T-helper 9 cell (primary cell): ENCODE results near the gene GRID1.
"Not testable (repeated sequence)": the region's sequence is repeated elsewhere in the genome, so short reads cannot be mapped to it uniquely, and the experiment has no call there.

ENCODE experiments used
- DNase-seq: peaks from one replicate; pipeline ENCODE4 v3.0.0-alpha.2; 2020

GRID1 gene

DNA sequence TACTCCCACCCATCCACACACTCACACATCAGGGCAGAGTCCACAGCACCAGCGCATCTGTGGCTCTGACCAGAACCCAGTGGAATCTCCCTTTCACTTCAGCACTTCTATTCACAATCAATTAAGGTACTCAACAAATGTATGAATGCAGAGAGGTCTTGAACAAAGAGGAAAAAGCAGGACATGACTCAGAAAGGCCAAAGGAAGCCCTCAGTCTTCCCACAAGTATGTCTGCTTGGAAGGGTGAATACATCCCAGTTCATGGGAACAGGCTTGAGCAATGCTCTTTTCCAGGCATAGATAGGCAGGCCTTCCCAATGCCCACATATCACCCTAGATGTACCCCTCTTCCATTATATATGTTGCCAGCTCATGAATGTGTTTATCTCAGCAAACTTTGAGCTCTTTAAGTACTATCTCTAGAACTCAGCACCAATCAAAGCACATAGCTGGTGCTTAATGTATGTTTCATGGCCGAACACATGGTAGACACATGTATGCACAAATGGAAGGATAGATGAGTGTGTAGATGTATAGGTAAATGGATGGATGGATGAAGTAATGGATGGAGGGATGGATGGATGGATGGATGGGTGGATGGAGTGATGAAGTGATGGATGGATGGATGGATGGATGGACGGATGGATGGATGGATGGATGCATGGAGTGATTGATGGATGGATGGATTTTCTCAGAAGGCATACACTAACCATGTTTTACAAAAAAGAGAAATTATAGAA lies 507.6 kb downstream of the GRID1 start:
- no peak for DNase-seq

DNA sequence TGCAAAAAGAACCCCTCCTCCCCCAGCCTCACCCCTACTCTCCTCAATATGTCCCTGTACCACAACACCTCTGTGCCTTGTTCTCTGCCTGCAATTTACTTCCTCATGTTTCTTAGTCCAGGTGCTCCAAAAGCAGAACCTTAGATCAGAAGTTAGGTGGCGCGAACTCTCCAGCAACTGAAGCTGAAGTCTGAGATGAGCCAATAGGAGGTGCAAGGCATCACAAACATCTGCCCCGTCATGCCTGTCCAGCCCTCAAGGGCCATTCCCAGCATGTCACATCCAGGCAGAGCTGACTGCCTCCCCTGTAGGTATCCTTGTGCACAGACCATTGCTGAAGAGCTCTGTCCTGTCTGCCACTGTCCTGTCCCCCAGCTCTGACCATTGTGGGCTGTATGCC lies 508.8 kb downstream of the GRID1 start:
- no peak for DNase-seq

DNA sequence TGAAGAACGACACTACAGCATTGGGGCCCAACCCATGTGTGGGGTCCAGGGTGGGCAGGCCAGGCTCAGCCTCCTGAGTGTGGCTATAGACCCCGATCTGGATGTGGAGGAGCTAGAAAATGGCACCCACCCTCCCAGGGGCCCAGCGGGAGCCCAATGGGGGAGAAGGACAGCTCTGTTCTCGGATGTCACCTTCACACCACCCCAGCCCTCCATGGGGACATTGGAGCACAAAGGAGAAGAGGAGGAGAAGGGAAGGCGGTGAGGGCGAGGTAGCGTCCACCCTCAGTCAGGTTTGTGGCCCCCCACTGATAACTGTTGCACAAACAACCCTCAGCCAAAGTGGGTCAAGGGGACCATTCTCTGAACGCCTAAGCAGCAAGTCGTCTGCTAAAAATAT lies 509.3 kb downstream of the GRID1 start:
- no peak for DNase-seq

DNA sequence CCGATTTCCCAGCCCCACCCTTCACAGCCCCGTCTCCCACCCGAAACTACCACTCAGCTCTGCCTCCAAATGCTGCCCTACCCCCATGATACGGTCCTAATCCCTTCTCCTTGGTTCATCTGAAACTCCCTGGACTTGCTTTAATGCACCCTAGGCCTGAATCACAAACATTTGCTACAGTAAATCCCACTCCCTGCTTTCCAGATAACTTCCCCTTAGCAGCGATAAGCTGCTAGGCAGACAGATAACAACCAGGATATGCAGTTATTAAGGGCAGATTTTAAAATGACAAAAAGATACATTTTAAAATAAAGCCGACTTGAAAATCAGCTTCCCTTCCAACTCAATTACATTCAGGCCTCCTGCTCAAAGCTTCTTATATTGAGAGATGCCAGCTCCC lies 514.7 kb downstream of the GRID1 start:
- DNase-seq = no peak

DNA sequence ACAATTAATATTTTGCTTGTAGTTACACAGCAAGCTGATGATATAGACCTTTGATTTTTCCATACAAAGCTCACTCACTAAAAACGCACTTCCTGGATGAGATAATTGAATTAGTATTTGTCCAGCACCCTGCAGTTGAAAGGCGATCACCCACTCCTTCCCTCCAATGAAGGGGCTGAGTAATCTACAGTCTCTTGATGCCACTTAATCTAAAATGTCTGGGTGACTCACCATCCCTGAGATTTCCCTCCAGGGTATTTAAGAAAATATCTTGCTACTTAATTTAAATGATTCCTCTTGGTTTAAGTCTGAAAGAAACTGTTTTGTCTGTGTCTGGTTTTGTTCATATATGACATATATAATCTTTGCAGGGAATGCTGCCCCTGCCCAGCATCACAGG lies 515.3 kb downstream of the GRID1 start:
- DNase-seq = no peak

DNA sequence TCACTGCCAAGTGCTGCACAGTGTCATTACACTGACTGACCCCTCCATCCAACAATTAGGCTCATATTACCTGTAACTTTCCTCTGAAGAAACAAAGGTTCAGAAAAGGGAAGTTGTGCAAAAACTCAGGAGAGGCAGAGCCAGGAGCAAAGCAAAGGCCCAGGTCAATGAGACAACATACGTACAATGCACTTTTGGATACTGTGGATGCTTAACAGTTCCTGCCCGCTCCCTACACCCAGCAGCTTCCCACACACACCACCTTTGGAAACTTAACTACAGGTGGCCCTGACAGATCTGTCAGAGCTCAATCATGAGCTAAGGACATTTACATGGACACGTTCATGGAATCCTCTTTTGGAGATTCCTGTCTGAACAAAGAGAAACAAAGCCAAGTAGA lies 515.9 kb downstream of the GRID1 start:
- DNase-seq = no peak

DNA sequence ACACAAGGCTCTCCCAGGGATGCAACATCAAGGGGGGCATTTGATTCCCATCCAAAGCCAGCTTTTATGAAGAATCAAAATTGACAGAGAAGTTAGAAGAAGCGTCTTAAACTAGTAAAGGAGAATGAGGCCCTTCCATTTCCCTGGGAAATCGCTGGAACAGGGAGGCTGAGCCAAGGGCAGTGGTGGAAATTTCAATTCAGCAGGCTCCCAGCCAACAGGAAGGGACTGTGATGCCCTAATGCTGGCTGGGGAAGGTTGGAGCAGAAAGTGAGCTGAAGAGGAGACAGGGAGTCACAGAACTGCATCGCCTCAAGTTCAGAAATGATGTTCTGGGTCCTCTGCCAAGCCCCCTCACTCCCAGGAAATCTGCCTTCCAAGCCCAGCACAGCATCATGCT lies 517.3 kb downstream of the GRID1 start:
- DNase-seq = no peak

DNA sequence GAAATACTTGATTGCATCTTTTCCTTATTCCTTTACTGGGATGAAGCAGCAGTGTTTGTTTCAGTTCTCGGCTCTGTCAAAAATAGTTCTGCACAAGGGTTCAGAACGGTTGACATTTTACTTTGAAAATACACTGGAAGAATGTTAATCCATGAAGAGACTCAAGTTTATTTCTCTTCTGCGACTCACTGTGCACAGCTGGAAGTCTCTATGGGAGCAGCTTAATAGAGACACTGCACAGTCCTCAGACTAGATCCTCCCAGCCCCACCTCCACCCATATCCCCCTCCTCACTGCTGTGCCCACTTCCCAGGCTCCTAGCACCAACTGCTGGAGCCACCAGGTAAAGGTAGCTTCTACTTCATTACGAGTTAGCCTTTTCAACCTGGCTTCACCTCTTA lies 517.8 kb downstream of the GRID1 start:
- DNase-seq = no peak

DNA sequence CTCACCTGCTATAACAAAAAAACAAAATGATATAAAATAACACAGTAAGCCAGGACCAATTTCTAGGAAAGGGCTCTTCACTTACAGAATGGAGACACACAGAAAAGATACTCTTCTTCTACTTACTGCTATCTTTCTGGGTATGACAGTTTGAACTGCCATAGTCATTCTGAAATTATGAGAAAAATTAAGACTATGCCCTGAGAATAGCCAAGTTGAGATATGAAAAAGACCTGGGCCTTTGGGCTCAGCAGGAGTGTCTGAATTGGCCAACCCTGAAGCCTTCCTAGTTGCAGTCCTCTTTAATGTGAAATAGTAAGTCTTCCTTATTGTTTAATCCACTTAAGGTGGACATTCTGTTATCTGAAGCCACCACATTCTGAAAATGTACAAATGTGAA lies 519.5 kb downstream of the GRID1 start:
- DNase-seq = no peak

DNA sequence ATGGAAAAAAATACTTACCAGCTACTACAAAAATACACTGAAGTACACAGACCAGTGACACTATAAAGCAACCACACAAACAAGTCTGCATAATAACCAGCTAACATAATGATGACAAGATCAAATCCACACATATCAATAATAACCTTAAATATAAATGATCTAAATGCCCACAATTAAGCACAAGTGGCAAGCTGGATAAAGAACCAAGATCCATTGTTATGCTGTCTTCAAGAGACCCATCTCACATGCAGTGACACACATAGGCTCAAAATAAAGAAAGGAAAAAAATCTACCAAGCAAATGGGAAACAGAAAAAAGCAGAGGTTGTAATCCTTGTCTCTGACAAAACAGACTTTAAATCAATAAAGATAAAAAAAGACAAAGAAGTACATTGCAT lies 527.9 kb downstream of the GRID1 start:
- DNase-seq = not testable (repeated sequence)

DNA sequence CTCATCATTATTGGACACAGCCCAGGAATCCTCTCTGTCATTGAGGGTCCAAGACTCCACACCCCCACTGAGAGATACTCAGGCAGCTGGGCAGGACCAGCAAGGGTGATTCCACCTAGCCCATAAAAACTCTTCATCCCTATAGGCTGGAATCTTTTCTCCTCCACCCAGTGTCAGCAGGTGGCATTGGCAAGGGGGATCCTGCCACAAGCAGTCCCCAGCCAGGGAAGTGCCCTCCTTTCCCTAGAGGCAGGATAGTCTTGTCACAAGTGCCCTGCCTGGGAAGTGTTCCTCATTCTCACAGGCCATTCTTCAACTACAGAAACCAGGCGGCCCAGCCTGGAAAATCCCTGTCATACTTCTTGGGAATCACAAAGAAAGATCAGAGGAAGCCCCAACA lies 533.6 kb downstream of the GRID1 start:
- no peak for DNase-seq

DNA sequence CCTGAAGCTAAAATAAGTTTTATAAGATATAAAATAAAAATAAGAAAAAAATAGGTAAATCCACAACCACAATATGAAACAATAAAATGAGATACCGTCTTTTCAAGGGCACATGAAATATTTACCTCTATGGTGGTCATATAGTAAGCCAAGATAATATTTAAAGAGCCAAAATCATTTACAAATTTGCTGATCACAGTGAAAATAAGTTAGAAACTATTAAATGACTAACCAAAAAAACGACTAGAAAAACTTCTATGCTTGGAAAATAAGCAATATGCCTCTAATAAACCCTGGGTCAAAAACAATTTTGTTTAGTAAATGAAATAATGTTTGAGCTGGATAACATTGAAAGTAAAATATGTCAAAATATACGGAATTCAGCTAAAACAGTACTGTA lies 535.2 kb downstream of the GRID1 start:
- DNase-seq = no peak

DNA sequence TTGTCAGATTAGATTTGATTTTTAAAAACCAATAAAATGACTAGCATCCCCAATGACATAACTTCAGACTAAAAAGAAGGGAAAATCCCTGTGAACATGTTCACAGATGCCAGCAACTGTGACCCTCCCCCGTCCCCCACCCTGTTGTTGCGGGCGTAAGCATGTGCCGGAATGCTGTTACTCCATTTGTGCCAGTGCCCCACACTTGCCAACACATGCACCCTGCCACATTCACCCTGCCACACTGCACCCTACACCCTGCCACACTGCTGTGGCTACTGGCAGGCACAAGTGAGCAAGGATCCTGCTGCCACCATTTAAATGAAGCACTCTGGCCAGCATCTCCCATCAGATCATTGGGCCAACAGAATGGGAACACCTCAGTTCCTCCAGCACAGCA lies 540.2 kb downstream of the GRID1 start:
- no peak for DNase-seq

DNA sequence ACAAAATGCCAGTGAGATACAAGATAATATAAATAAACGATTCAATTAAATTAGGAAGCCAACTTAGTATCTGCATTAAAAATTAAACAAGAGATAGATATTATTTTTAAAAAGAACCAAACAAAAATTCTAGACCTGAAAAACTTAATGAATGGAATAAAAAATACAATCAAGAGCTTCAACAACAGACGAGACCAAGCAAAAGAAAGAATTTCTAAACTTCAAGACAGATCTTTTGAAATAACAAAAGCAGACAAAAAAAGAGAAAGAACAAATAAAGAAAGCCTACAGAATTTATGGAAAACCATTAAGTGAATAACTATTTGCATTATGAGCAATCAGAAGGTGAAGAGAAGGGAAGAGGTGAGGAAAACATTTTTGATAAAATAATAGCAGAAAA lies 555.2 kb downstream of the GRID1 start:
- DNase-seq = no peak

DNA sequence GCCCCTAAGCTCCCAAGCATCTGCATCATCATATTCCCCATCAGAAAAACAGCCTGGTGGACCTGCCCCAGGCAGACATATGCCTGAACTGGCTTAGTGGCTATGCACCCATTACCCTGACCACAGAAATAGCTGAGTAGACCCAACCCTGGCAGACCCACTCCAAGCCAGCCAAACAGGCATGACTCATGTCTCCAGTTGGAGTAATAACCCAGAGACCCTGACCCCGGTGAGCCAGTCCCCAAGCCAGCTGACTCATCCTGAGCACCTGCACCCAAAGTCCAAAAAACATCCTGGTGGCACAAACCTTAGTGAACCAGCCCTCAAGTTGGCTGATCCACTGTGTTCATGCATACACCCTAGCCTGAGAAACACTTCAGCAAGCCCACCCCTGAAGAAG lies 555.9 kb downstream of the GRID1 start:
- no peak for DNase-seq

DNA sequence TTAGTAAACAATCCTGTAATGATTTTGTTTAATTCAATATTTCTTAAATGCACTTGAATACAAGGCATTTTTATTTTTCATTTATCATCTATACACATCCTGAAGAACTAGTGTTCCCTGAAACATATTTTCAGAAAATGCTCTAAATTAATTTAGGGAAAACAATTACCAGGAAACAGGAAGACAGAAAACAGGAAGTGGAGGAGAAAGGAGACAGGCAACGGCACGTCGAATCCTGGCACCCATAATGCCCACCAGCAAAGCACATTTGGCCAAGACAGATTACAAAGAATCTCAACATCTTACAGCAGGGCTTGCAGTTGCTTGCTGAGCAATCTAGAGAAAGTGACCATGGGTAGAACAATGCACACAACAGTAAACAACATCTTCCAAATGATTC lies 571.1 kb downstream of the GRID1 start:
- DNase-seq = no peak

DNA sequence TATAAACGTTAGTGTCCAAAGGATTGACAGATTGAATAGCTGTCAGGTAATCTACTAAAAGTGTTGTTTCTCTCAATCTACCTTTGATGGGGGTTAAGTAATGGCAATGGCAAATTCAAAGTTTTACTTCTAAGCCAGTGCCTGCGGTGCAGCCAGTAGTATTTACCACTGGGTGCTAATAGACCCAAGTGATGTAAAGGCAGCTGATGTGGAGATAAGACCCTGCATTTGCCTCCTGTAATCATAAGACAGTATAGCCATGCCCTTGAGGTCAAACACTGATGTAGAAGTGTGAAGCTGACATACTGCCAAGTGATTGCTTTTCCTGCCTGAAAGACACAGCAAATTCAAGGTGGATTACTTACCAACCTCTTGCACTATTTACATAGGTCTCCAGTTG lies 572.0 kb downstream of the GRID1 start:
- no peak for DNase-seq

DNA sequence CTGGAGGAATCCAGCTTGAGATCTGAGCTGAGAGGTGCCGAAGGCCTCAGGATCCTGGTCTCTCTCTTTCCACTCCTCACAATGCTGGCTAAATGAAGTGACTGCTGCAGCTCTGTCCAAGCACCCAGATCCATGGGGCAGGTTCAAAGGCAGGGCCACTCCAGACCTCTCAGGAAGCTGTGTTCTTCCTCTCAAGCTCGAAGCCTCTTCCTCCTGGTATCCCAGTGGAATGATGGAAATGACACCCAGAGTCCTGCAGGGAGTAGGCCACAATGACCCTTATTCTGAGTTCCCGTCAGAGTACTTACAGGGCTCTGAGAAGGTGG lies 574.1 kb downstream of the GRID1 start:
- no peak for DNase-seq

DNA sequence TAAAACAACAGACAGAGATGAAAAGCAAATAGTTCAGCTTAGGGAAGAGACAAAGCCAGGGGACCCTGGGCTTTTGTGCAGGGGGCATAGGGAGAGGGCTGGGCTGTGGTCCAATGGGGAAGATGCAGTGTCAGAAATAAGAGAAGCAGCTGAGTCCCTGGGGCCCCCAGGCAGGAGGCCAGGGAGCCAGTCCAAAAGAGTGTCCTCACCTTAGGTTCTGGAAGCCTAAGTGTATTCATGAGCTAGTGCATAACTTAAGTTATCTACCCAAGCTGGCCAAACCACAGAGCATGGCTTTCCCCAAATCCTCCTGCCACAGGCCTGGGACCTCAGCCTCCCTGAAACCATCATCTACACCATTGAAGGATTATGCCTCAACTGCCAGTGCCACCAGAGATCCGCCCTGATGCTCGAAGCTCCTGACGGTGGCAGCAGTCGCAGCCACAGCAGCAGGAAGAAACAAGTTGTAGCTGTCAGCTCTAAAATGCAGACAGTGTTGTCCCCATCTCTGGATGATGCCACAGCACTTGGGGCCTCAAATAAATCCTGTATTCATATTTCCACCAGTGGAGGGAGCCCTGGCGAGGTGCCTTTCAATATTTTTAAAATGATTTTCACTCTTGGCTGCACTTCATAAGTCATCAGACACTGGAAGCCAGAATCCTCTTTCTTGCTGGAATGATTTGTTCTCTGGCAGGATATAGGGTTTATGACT lies 574.6 kb downstream of the GRID1 start:
- DNase-seq = no peak

DNA sequence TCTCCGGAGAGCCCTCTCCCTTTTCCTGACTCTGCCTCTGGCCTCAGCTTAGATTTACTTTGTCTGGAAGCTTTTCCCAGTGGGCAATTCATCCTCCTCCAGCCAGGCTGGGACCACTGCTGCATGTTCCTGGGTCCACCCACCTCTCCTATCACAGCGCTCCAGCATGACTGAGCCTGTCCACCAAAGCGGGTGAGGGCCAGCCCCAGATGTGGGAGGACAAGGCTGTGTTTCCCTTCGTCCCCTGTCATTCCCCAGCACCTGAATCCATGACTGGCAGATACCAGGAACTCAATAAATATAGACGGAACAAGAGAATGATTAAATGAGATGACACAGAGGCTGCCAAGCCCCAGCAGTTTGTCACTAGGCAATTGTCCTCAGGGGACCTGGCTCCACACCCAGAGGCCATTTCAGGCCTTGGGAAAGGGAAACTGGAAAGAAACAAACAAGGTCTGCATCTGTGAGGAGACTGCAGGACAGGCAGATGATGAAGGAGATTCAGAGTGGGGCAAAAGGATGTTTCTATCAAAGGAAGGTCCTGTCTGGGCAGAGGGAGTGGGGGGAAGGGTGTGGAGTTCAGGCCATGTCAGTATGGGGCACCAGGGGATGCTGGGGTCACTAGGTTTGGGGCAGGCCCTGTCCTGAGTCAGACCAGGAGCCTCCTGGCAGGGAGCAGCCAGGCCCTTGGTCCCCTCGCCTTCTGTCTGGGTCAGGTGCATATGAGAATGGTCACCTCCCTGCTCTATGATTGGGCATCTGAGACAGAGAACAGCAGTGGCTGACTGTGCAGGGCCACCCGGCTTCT lies 576.4 kb downstream of the GRID1 start:
- DNase-seq = no peak

DNA sequence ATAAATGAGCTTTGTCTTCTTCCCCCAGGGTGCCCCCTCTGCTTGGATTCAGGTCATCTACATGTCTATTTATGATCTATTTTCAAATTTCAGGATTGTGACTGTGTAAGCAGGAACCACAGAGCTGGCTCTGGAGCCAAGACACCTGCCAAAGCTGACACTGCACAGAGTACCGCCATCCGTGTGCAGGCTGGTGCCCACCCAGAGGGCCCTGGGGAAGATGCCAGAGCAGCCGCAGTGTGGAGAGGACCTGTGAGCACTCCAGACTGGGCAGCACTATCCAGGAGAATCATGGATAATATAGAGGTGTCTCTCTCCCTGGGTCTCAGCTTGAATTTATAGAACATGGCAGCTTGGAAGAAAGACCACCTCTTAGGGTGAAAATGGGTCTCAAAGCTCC lies 577.5 kb downstream of the GRID1 start:
- DNase-seq = no peak

DNA sequence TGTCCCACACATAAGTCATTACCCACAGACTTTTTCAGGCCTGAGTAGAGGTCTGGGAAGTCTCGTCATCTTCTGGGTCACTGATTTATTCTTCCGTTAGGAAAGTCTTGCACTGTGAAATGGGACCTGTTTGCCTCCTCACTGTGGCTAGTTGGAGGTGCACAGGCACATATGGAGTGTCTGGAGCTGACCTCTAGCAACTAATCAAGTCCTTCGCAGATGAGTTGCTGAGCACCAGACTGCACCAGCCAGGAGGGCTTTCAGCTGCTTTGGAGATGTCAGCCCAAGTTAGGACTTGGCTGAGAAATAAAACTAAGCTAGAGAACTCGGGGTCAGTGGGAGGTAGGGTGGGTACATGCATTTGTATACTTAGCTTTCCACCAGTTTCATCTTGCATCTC lies 578.0 kb downstream of the GRID1 start:
- no peak for DNase-seq

DNA sequence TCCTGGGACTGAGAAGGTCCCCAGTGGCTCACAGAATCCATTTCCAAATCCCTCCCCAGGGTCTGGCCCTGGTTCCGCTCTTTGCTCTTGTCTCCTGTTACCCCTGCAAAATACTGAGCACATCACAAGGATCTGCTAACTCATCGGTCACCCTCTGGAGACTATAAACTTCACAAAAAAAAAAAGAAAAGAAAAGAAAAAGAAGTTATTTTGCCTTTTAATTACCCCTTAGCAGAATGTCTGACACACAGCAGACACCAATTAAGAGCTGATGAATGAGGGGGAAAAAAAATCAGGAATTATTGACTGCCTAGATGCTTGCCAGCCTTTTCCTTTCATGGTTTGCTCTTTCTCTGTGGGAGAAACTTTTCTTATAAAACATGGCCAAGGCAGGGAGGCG lies 578.7 kb downstream of the GRID1 start:
- DNase-seq = no peak

DNA sequence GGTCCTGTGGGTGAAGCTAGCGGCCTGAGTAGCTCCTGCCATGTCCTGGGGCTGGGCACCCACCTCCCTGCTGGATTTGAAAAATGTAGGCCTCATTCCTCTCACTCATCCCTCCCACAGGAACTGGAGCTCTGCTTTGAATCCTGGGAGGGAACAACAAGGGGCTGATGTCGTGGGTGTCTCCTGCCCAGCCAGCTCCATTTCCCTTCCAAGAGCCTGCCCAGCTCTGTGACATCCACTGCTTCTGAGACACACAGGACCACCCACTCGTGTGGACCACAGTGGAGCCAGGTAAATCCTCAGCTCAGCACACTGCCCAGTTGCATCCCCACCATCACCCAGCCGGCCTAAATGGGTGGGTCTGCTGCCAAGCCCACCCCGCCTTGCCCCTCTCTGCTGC lies 579.2 kb downstream of the GRID1 start:
- no peak for DNase-seq
